HPDE6-E6E7 (cell line): ENCODE data around the gene STPG4.
A peak's percentile ranks its signal among the peaks of the same experiment; 100 is the strongest.
"Not testable (repeated sequence)": the region's sequence is repeated elsewhere in the genome, so short reads cannot be mapped to it uniquely, and the experiment has no call there.

Experiments
- DNase-seq: peaks from one replicate; pipeline ENCODE4 v3.0.0; 2011; ENCODE audit warnings: missing footprints; ENCODE audit errors: extremely low spot score

The STPG4 gene, protein sequence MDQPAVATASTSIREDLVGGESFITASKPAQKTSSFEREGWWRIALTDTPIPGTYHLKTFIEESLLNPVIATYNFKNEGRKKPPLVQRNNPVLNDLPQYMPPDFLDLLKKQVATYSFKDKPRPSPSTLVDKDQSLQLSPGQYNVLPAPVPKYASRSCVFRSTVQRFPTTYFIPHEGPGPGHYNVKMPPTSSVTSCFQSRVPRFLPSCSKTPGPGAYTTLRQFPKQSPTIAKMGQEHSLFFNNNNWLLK

GRCh38 chr2:47155091-47155876 lies at the start of gene STPG4:
STPG4 (minus strand) TSS chr2:47155308; CDS start chr2:47155251, 57 bp downstream.
- DNase-seq = no peak

- DNase-seq = no peak
Measured at GRCh38 chr2:47204691-47205090, 49.6 kb upstream of the STPG4 start.

DNA sequence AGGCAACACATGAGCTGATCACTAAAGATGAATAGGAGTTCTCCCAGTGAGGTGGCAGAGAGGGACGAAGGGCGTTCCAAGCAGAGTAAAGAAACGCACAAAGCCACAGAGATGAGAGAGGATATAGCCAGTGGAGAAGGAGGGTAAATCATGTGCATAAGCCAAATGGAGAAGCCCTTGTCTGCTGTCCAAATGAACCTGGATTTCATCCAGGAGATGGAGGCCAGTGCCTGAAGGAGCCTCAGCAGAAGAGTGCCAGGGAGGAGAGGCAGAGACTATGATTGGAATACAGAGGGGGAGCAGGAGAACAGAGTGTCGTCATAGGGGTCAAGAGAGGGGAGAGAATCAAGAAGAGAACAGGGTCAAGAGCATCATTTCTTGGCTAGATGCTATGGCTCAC lies 48.9 kb upstream of the STPG4 start:
- no peak for DNase-seq

GRCh38 chr2:47201224-47201623 lies 46.1 kb upstream of the STPG4 start:
- DNase-seq = no peak

DNA sequence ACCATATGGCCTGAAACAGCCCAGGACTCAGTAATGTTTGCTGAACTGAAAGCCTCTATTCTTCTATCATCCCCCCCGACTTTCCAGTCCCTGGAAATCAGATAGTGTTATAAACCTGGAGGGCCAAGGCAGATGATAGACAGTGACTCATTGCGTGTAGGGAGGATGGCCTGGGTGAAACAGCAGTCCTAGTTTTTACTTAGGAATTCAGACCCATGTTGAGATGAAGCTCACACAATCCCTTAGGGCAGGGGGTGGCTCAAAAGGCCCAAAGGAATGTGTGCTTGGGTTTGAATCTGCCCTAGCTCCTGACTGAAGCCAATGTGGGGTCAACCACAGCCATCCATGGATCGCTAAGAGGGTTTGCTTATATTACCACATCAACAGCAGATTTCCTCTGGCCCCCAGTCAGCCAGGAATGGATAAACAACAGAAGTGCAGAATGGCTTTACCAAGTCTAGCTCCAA lies 43.9 kb upstream of the STPG4 start:
- peak; percentile 47 for DNase-seq

DNA sequence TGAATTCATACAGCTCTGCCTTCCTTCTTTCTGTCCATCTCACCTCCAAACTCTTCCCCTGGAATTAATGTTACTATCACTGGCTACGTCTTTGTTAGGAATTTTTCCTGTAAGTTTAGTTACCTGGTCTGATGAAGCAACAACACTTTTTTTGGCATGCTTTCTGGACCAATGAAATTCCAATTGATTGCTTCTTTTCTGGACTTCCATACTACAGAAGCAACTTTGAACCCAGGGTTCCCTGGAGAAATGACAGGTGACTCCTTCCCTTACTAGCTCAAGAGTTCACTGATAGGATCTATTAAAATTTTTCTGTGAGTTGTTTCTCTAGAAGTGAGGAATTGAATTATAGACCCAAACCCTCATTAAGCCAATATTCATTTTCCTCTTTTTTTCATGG lies 41.4 kb upstream of the STPG4 start:
- DNase-seq = no peak

DNA sequence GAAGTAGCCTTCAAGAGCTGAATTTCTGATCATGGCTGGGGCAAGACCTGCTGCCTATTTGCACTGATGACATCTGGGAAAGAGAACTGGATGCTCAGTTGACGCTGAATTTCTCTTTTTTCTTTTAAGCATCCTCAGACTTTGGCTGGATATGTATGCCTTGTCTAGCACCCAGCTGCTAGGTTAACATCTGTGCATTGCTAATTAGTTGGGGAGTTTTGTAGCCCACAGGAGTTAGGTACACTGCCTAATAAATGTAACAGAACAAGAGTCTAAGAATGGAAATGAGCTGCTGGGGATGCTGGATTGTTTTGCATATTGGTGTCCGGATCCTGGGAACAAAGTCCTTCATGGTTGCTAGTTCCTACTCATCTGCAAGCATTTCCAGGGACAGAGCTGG lies 40.9 kb upstream of the STPG4 start:
- DNase-seq = no peak

GRCh38 chr2:47195148-47195547 lies 40.0 kb upstream of the STPG4 start:
- DNase-seq = peak; percentile 50

DNA sequence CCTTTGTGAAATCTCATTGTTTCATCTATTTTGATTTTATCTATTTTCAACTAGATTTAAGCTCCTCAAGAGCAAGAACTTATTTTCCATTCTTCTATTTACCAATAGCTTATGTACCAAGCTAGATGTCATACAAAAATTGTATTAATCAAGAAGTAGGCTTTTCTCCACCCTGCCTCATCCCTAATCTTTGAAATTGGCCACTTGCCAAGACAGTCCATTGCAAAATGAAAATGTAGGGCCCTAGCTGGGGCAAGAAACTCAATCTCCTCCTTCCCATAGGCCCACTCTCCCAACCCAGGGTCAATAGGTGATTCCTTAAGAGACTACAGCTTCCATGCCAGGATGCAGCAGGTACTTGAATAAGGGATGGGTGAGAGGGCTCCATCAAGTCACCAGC lies 39.3 kb upstream of the STPG4 start:
- DNase-seq = no peak

GRCh38 chr2:47193607-47194006 lies 38.5 kb upstream of the STPG4 start:
- DNase-seq = no peak

GRCh38 chr2:47190188-47190881 lies 35.2 kb upstream of the STPG4 start:
- DNase-seq = no peak

- no peak for DNase-seq
Measured at GRCh38 chr2:47189635-47190034, 34.5 kb upstream of the STPG4 start.

DNA sequence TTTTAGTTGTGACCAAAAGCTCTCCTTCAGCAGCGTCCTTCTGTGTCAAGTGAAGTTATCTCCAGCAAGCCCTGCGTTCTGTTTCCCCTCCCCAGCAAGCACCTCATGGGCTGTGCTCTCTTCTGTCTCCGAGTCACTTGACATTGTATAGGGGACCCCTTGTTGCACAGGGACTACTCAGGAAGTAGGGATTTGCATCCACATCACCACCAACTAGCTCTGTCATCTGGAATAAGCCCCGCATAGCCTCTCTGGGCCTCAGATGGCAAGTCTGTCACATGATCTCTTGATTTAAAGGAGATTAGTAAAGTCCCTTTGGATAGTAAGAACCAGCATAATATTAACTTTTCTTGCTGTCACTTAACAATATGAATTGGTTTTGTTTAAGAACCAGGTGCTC lies 32.0 kb upstream of the STPG4 start:
- DNase-seq = no peak

GRCh38 chr2:47186351-47186750 lies 31.2 kb upstream of the STPG4 start:
- DNase-seq = no peak

DNA sequence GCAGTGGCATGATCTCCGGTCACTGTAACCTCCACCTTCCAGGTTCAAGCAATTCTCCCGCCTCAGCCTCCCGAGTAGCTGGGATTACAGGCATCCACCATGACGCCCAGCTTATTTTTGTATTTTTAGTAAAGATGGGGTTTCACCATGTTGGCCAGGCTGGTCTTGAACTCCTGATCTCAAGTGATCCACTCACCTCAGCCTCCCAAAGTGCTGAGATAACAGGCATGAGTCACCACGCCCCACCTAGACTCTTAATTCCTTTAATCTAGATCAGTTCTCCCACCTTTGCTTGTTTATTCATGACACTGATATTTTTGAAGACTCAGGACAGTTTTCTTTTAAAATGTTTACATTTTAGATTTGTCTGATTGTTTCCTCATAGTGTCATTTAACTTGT lies 30.0 kb upstream of the STPG4 start:
- DNase-seq = not testable (repeated sequence)

GRCh38 chr2:47181176-47181575 lies 26.1 kb upstream of the STPG4 start:
- no peak for DNase-seq

DNA sequence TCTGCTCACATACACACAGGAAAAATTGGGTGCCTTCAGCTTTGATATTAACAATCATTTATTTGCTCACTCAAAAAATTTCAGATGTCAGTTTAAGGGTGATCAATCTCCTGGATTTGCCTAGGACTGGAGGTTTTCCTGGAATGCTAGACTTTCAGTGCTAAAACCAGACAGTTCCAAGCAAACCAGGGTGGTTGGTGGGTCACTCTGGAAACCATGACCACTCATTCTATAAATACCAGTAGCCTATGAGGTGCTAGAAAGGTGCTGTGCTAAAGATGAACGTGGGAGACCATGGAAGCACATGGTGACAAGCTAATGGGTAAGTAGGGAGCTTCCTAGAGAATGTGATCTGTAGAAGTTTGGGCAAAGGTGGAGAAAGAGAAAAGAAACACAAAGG lies 25.4 kb upstream of the STPG4 start:
- DNase-seq = no peak

GRCh38 chr2:47179388-47179787 lies 24.3 kb upstream of the STPG4 start:
- DNase-seq = no peak

GRCh38 chr2:47178341-47178740 lies 23.2 kb upstream of the STPG4 start:
- DNase-seq = no peak

GRCh38 chr2:47177043-47177565 lies 22.0 kb upstream of the STPG4 start:
- no peak for DNase-seq

GRCh38 chr2:47174733-47175361 lies 19.7 kb upstream of the STPG4 start:
- DNase-seq = peak; percentile 41
